Measurements from ENCODE around the gene R3HDM4.

DNA sequence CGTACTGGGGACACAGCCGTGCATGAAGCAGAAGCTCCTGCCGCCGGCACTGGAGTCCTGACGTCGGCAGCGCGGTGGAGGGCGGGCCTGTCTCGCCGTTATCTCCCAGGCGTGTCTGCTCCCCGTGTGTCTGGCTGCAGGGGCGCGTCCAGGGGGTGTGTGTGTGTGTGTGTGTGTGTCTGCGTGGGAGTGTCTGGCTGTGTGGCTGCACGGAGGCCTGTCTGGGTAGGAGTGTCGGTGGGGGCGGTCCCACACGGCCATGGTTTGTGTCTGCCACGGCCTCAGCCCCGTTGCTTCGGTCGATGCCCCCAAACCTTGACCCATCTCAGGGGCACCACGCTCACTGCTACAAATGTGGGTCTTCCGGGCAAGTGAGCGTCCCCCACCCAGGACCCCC lies 31.1 kb upstream of the R3HDM4 start:
- TF ChIP-seq, protein P1, sequence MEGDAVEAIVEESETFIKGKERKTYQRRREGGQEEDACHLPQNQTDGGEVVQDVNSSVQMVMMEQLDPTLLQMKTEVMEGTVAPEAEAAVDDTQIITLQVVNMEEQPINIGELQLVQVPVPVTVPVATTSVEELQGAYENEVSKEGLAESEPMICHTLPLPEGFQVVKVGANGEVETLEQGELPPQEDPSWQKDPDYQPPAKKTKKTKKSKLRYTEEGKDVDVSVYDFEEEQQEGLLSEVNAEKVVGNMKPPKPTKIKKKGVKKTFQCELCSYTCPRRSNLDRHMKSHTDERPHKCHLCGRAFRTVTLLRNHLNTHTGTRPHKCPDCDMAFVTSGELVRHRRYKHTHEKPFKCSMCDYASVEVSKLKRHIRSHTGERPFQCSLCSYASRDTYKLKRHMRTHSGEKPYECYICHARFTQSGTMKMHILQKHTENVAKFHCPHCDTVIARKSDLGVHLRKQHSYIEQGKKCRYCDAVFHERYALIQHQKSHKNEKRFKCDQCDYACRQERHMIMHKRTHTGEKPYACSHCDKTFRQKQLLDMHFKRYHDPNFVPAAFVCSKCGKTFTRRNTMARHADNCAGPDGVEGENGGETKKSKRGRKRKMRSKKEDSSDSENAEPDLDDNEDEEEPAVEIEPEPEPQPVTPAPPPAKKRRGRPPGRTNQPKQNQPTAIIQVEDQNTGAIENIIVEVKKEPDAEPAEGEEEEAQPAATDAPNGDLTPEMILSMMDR (conservative IDR thresholded peaks at IDR 0.05; ENCODE audit: low read length) = no peak
- no peak for TF ChIP-seq EZH2phosphoT487 (IDR thresholded peaks at IDR 0.05; ENCODE audit: borderline replicate concordance)

Measured in Loucy (cell line).